Limb (tissue), 2 donors: ENCODE data around the gene KDM6A.
"Not testable (repeated sequence)": the region's sequence is repeated elsewhere in the genome, so short reads cannot be mapped to it uniquely, and the experiment has no call there.

ENCODE experiments used
- DNase-seq, 2 donors: peaks; one replicate each; pipeline ENCODE4 v3.0.0-alpha.2; 2016; ENCODE audit errors: extremely low spot score in 2 of 2

The KDM6A gene

DNA sequence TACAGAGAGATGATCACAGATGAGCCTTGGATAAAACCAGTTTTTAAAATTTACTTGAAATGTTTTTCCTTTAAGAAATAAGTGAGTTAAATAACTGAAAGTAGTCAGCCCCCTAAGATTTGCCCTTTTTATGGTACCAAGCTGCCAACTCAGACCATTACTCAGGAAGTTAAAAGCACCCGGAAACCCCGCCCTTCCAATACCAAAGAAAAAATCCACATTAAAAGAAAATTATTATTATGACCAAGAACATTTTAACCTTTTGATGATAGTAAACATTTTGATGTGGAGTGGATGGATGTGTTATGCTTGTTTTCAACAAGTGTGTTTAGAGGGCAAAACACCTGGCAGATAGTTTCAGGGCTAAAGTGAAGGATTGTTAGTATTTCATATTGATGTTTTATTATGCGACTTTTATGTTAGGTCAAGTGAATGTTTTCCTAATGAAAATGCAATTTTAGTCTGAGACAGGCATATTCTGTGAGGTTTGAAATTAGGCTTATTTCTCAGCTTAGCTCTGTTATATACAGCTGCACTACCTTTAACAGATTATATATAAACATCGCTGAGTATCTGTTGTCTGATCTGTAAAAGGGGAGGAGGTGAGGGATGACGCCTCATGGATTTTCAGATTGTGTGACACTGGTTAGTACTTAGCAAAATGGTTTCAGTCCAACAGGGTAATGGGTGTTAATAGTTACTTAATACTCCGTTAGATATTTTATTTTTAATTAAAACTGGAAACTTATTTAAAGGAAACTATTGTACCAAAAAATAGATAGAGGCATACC lies 89.0 kb downstream of the KDM6A start:
- DNase-seq = no peak

DNA sequence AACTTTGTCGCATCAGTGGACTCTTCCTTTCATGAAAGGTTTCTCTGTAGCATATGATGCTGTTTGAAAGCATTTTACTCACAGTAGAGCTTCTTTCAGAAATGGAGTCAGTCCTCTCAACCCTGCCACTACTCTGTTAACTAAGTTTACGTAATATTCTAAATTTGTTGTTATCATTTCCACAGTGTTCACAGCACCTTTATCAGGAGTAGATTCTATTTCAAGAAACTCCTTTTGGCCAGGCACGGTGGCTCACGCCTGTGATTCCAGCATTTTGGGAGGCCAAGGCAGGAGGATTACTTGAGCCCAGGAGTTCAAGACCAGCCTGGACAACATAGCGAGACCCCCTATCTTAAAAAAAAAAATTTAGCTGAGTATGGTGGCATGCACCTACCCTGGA lies 90.0 kb downstream of the KDM6A start:
- no peak for DNase-seq

DNA sequence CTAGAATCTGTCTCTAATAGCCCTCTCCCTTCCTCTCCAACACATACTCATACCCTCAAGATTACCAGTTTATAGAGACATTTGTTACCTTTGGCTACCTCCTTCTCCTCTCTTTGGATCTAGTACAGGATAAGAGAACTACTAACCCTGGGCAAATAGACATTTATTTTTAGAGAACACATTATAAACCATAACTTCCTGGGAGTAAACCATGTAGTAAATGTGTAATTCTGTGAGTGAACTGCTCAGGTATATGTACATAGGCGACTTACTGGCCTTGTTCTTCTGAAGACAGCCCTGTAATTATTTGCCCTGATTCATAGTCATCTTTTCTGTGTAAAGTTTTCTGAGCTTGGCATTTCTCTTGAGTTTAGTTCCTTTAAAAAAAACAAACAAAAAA lies 94.2 kb downstream of the KDM6A start:
- DNase-seq = no peak

DNA sequence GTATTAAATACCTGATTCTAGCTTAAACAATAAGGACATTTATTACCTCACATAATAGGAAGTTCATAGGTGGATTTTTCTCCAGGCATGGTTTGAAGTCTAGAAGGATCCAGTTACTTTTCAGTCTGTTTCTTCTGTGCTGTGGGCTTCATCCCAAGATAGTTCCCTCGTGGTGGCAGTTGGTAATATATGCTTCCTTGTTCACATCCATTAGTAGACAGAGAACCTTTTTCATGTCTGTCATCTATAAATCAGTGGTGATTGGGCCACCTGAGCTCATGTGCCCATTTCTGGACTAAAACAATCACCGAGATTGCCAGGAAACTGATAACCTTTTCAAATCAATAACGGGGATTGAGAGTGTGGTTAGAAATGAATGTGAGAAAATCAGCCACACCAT lies 97.7 kb downstream of the KDM6A start:
- DNase-seq = no peak

DNA sequence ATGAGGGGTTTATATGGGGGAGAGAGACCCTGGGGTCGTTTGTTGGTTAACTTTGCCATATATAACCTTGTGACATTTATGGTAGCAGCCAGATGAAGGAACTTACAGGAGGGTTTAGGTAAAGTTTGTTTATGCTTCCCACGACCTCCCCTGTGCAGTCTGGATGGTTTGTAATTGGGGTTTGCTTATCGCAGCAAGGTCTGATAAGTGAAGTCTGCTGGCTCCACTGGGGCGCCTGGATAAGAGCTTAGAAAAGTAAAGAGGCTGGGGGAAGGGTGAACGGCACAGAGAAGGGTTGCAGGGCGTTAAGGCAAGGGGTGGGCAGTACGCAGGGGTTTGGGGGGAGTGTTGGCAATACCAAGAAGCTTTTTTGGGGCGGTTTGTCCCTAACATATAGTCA lies 98.7 kb downstream of the KDM6A start:
- DNase-seq = no peak

DNA sequence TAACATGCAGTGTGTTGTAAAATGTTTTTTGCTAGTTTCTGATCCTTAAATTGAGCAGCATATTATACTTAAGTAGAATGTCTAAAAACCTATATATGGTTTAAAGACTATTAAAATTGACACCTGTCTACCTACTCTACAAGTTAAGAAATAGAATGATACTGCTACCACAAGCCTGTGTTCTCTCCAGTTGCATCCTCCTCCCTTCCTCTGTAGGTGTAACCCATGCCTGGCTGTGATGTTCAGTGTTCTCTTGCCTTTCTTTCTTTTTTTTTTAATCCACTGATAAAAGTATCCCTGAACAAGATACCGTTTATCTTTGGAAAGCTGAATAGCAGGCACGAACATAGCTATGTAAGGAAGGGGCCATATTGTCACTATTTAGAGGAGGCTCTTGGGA lies 99.1 kb downstream of the KDM6A start:
- no peak for DNase-seq

DNA sequence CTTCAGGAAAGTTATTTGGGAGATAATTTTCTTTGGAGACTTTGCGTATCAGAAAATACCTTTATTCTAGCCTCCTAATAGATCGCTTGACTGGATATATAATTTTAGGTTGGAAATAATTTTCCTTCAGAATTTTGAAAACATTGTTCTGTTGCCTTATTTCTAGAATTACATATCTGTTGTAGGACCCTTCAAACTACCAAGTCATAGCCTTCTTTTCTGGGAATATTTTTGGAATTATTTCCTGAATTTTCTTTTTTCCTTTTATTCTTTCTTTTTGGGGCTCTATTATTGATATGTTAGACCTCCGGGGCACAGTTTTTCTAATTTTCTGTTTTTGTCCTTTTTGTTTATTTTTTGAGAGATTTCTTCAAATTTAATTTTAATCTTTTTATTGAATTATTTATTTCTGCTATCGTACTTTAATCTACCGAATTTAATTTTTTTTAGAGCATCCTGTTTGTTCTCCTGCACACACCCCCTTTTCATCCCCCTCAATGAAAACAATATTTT lies 100.5 kb downstream of the KDM6A start:
- DNase-seq = no peak

DNA sequence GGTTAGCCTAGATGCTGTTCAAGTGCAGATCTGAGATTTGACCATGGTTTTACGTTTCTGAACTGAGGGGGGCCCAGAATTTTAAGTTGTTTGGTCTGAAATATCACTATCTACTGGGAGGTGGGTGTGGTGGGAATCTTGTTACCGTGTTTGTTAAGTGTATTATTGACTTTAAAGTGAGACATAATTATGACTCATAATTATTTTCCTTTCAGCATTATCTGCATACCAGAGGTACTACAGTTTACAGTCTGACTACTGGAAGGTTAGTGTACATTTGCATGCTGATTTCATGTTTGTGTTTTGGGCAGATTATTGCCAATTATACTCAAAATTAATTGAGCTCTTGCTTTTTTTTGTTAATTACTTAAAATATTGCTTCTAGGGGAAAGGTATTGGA lies 101.5 kb downstream of the KDM6A start:
- DNase-seq = no peak

DNA sequence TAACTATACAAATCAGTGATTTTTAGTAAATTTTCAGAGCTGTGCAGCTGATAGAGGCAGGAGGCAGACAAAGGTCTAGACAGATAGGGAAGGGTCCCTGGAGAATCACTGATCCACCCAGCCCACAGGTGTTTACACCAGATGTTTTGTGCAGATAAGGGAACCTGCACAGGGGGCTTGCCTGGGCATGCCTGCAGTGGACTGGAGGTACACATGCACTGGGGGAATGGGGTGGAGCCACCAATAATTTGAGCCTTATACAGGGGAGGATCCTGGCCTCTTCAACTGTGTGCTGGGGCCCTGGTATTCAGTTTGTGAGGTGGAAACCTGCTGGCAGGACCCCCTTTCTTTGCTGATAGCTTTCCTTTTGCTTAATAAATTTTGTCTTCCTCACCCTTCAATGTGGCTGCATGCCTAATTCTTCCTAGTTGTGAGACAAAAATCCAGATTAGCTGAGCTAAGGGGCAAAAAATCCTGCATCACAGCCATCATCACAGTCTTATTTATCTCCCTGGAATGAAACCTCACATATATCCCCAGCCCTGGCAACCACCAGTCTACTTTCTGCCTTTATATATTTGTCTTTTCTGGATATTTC lies 102.8 kb downstream of the KDM6A start:
- DNase-seq = no peak

DNA sequence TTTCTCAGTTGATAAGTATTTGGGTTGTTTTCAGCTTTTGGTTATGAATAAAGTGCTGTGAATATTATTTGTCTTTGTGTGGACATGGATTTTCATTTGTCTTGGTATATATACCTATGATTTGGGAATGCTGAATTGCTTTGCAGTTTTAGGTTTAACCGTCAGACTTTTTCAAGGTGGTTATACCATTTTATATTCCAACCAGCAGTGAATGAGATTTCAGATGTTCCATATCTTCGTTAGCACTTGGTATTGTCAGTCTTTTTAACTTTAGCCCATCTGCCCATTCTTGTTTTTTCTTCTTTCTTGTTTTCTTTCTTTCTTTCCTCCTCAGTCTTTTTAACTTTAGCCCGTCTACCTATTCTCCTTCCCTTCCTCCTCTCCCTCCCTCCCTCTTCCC lies 106.0 kb downstream of the KDM6A start:
- no peak for DNase-seq

DNA sequence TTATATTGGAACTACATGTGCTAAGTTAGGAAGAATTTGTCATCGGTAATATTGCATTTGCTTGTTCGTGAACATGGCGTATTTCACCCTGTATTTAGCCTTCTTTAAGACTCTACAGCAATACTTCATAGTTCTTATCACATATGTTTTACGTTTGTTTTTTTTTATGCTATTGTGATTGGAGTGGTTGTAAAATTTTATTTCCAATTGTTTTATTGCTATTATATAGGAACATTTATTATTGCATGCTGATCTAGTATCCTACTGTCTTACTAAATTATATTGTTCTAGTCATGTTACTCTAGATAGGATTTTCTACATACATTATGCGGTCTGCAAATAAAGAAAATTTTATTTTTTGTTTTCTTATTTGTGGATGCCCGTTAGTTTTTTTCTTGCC lies 107.4 kb downstream of the KDM6A start:
- no peak for DNase-seq

DNA sequence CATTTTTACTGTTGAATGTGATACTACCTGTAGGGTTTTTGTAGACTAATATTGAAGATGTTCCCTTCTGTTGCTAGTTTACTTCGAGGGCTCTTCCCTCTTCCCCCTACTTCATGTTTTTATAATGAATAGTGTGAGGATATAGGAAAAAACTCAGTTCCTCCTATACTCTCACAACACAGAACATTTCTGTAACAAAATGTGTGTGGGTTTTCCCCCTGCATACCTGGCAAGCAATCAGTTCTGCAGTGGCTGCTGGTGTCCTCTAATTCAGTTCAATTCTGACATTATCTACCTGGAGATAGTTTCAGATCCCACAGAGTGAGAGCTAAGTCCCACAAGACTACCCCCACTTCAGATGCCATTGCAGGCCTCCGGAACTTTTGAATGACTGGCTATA lies 107.9 kb downstream of the KDM6A start:
- no peak for DNase-seq

DNA sequence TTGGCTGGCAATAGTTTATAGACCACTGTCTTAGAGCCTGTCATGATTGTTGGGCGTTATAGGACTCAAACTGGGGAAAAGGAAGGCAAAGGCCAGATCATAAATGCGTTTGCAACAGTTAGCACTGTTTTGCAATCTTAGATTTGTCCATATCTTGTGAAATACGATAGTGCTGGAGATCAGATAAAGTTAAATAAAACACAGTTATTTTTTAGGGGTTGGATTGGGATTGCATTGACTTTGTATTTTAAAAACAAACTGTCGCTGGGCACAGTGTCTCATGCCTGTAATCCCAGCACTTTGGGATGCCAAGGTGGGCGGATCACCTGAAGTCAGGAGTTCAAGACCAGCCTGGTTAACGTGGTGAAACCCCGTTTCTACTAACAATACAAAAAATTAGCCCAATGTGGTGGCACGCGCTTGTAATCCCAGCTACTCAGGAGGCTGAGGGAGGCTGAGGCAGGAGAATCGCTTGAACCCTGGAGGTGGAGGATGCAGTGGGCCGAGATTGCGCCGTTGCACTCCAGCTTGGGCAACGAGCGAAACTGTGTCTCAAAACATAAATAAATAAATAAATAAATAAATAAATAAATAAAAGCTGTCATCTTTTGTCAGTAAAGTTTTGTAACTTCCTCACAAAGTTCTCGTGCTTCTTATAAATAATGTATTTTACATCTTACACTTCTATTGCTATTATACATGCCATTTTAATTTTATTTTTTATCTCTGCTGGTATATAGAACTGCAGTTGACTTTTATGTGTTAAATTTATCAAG lies 117.2 kb downstream of the KDM6A start:
- DNase-seq = no peak

DNA sequence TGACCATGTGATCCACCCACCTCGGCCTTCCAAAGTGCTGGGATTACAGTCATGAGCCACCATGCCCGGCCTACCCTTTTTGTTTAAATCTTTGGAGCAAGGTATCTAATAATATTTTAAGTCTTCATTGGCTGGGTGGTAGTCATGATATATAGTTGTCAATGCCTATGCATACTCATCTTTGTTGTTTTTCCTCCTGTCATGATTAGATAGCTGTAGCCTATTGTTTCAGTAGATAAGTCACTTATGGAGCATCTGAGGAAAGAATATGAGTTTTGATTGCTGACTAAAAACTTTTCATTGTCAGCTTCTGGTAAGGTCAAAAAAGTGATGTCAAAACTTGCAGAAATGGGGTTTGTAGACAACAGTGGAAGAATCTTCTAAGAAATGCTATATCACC lies 119.8 kb downstream of the KDM6A start:
- DNase-seq = no peak

DNA sequence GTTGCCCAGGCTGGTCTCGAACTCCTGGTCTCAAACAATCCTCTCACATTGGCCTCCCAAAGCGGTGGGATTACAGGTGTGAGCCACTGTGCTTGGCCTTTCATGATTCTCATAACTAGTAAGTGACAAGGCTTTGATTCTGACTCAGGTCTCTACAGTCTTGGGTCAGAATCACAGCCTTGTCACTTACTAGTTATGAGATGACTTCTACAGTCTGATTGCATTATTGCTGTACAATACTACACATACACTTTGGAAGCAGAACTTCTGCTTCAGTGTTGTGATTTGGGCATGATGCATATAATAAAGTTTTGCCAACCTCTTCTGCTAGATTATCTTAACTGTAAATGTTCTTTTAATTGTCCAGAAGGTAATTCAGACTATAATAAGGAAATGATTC lies 123.3 kb downstream of the KDM6A start:
- no peak for DNase-seq

DNA sequence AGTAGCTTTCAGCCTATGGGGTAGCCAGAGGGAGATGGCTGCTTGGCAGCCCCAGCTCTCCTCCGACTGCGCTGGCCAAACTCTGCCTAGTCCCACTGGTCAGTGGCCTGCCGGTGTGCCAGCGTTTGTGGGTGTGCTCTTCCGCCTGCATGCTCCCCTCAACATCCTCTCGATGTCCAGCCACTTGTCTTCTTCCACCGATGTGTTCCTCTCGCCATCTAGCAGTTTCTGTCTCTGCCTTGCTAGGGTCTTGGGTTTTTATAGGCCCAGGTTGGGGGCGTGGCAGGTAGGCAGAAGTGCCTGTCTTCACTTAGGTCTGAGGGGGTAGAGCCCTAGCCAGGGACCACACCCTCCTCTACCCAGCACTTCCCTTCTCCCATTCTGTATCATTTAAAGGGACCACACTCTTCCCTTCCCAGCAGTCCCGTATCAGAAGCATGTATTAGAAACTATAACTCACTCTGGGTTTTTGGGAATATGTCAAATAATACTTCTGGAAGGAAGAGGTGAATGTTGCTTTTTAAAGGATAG lies 124.4 kb downstream of the KDM6A start:
- DNase-seq = no peak

DNA sequence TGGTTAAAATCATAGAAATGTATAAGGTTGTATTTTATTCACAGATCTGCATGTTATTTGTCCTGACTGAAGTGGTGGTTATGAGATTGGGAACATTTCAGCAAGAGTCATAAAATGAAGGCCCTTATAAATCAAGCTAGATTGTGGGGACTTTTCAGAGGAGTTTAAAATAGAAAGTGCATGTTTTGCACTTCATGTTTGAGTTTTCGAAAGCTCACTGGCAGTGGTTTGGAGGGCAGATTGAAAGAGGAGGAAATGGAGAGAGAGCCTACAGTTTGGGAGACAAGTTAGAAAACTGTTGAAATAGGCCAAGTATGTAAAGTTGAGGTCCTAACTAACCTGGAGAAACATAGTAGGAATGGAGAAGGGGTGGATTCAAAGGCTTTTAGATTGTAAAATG lies 124.9 kb downstream of the KDM6A start:
- DNase-seq = no peak

DNA sequence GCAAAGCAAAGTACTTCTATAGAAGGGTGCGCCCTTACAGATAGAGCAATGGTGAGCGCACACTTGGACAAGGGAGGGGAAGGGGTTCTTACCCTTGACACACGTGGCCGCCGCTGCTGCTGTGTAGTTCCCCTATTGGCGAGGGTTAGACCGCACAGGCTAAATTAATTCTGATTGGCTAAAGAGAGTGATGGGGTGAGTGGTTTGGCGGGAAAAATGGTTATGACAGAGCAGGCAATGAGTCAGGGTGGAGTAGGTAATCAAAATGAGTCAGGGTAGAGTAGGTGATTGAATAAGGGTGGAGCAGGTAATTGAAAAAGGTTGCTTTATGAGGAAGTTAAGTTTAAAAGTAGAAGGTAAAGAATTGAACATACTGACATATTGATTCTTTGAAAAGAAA lies 126.2 kb downstream of the KDM6A start:
- not testable (repeated sequence) for DNase-seq

DNA sequence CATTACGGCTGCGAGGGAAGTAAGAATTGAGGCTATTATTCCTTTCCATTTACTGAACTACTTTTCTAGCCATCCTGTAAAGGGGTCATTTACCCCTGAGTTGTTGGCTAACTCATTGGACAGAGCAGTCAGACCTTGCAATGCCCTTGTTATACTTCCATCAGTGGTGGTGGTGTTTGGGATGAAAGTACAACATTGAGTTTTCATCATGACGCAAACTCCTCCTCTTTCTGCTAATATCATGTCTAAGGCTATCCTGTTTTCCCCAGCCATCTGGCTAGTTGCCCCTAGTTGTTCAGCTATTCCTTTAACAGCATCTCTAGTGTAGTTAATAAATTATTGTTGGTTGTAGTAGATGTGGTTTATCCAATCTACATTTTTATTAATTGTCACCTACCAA lies 126.9 kb downstream of the KDM6A start:
- not testable (repeated sequence) for DNase-seq

DNA sequence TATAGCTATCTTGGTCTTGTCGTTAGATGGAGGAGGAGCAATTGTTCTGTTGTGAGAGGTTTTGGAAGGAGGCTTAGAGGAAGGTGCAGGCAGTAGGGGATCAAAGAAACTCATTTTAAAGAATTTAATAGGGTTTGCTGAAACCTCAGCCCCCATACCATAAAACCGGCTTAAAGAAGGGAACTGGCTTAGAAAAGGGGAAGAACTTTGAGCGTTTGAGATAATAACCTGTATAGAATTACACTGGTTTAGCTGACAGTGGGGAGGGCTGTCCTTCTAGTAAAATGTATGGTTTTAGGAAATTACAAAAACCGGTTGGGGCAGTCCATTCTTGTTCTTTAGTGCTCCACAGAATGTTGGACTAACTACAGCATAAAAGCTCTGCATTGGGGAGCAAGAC lies 128.1 kb downstream of the KDM6A start:
- DNase-seq = no peak

DNA sequence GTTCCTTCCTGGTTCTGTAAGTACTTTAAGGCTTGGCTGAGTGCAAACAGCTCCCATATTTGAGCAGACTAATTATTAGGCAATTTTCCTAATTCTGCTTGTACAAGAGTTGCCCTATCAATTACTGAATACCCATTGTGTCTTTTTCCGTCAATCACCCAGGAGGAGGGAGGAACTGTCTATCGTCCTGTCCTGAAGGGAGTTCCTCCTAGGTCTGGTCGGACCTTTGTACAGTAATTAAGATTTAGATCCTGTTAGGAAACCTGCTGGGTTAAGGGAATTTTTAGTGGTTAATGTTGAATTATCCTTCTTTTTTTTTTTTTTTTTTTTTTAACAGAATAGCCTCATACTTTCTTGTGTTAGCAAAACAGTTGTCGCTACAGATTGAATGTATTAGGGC lies 130.1 kb downstream of the KDM6A start:
- no peak for DNase-seq
